UCSD-AML1 (cell line): Measurements from ENCODE around the gene PABPC5.

ENCODE experiments used
- DNase-seq: peaks from one replicate; lab custom pipeline; 2025; ENCODE audit not compliant: unreplicated experiment; lab: John Stamatoyannopoulos, UW

The PABPC5 gene

GRCh38 chrX:91434351-91435168 is at the start of gene PABPC5:
TSS of gene PABPC5 (plus strand) at chrX:91434839. CDS start at chrX:91435578, 739 bp downstream.
- DNase-seq, result no peak

- DNase-seq, result no peak
These were observed 45.6 kb upstream of the PABPC5 start for GRCh38 chrX:91389026-91389425.

GRCh38 chrX:91414713-91415112 is 19.9 kb upstream of the PABPC5 start:
- DNase-seq, result no peak

GRCh38 chrX:91435395-91435794 is 756 bp downstream of the PABPC5 start:
- DNase-seq, result no peak
